G401.6 (cell line): ENCODE measurements around the gene APBA2.

Experiments
- FAIRE-seq: peaks from 2 replicates; lab custom pipeline; 2012; peaks lifted over from hg19 to GRCh38; lab: Jason Lieb, UNC

APBA2 gene

DNA sequence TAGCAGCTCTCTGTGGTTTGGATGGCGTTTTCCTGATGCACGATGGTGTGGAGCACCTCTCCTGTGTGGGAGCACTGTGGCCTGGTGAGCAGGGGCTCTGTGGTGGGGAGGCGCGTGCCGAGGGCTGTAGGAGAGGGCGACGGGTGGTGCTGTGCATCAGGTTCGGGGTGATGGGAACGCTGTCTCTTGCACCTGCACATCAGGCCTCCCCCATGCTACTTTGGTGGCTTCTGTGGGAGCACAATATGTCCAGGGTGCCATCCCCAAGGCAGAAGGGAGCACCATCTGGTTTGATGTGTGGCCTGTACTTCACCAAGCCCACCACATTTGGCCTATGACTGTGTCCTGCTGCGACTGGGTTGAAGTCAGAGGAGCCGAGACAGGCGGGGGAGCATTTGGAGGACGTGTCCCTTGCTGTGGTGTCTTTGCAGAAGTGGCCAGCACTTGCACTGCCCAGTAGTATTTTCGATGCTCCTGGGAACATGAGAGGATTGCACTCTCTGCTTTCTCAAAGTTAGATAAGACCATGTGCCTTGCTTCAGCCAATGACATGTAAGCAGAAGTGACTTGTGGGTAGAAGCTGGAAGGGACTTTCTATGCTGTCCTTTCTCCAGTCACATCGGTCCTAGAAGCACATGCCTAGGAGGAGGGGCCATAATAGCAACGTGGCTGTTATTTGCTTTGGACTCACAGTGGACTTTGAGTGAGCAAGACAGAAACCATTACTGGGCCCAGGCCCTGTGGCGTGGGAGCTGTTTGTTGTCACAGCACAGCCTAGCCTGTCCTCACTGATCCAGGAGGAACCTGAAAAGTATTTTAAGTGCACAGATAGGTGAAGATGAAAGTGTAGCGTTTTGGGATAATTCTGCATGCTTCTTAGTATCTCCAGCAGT is 72.1 kb downstream of the APBA2 start:
- FAIRE-seq: no peak

DNA sequence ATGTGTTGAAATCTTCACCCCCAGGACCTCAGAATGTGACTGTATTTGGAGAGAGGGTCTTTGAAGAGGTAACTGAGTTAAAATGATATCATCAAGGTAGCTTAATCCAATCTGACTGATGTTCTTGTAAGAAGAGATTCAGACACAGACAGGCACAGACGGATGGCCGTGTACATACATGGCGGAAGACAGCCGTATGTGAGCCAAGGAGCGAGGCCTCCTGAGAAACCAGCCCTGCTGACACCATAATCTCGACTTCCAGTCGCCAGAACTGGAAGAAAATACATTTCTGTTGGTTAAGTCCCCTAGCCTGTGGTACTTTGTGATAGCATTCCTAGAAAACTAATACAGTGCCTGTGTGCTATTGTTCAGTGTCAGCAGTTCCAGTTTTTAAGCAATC is 73.6 kb downstream of the APBA2 start:
- FAIRE-seq: no peak

DNA sequence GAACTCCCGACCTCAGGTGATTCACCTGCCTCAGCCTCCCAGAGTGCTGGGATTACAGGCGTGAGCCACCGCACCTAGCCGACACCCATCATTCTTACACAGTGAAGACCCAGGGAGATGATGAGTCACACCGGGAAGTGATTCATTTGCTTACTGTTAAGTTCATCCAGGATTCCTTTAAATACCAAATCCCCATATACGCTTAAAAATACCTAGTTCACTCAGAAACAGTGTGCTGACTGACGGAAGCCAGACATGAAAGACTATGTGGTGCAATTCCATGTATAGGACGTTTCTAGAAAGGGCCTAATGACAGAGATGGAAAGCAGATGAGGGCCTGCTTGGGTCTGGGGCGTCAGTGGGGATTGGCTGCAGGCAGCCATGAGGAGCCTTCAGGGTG is 75.2 kb downstream of the APBA2 start:
- no peak for FAIRE-seq

DNA sequence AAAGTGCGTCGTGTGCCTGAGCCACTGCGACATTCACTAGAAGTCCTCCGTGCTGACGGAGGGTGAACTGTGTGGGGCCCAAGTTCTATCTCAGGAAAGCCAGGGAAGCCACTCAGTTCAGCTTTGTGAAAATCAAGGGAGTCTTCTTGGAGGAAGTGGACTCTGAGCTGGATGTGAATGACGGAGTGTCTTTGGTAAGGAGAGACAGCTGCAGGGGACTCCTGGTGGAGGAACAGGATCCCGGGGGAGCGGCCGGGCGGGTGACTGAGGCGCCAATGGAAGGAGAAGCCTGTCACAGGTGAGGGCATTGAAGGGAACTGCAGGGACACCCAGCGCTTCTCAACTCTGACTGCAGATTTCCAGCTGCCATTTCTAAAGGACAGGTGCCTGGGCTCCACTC is 75.6 kb downstream of the APBA2 start:
- no peak for FAIRE-seq

DNA sequence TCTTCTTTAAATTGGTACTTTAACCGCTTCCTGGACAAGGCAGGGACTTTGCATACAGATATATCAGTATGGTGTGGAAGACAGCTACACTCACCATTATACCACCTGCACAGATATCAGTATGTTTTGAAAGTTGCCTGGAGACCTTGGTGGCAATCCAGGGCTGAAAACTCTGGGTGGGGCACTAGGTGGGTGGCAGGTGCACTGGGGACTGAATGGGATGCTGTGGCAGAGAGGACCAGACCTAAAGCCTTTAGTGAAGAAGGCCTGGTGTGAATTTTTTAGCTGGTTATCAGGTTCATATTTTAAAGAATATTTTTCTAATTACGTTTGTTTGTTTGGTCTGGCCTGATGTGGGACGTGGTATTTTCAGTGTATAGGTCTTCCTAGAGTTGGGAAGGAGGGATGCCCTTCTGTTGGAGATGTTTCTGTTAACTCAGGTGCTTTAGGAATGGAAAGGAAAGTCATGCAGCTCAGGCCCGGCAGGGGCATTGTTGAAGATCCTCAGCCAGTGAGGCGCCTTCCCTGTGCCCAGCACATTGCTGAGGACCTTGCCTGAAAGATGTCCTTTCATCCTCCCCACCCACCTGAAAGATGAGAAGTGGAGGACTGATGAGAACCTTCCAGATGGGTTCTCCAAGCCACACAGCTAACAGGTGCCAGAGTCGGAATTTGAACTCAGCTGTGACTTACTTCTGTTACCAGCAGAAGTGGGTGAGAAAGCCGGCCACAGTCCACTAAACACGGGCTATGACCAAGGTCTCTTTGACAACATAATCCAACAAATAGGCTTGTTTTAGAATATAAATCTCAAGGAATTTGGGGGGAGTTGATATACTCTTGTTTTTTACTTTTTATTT is 77.3 kb downstream of the APBA2 start:
- FAIRE-seq: no peak

DNA sequence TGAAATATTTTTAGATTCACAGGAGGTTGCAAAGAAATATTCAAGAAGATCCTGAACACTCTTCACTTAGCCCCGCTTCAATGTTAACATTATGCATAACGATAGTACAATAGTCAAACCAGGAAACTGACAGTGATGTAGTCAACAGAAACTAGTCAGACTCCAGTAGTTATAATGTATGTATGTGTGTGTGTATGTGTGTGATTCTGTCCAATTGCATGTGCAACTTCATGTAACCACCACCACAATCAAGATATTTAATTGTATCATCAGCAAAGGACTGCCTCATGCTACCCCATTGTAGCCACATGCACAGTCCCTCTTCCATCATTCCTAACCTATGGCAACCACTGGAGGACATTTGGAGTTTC is 77.9 kb downstream of the APBA2 start:
- FAIRE-seq: no peak

DNA sequence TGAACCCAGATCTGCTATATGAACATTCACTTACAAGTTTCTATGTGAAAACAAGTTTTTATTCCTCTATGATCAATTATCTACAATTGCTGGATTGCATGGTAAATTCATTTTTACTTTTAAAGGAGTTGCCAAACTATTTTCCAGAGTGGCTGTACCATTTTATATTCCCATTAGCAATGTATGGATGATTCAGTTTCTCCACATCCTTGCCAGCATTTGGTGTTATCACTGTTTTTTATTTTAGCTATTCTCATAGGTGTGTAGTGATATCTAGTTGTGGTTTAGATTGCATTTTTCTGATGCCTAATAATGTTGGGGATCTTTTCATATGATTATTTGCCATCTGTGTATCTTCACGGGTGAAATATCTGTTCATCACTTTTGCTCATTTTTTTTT is 78.3 kb downstream of the APBA2 start:
- FAIRE-seq: no peak

DNA sequence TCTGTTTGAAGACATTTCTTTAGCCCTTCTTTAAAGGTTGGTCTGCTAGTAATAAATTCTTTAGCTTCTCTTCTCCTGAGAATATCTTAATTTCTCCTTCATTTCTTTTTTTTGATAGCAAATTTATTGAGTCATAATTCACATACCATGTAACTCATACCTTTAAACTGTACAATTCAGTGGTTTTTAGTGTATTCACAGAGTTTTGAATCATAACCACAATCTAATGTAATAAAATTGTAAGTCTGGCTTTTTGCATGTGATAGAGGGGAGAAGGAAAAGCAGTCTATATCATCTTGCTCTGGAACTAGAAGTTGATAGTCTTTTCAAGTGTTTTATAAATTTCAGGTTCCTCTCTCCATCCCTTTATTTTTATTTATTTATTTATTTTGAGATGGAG is 81.3 kb downstream of the APBA2 start:
- FAIRE-seq: no peak

DNA sequence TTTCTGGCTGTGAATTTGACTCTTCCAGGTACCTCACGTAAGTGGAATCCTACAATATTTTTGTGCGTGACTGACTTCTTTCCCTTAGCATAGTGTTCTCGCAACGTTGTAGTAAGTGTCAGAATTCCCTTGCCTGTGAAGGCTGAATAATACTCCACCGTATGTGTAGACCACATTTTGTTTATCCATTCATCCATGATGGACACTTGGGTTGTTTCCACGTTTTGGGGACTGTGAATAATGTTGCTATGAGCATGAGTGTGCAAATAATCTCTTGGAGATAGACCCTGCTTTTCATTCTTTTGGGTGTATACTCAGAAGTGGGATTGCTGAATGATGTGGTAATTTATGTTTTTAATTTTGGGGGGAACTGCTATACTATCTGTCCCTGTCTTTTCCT is 82.2 kb downstream of the APBA2 start:
- no peak for FAIRE-seq

DNA sequence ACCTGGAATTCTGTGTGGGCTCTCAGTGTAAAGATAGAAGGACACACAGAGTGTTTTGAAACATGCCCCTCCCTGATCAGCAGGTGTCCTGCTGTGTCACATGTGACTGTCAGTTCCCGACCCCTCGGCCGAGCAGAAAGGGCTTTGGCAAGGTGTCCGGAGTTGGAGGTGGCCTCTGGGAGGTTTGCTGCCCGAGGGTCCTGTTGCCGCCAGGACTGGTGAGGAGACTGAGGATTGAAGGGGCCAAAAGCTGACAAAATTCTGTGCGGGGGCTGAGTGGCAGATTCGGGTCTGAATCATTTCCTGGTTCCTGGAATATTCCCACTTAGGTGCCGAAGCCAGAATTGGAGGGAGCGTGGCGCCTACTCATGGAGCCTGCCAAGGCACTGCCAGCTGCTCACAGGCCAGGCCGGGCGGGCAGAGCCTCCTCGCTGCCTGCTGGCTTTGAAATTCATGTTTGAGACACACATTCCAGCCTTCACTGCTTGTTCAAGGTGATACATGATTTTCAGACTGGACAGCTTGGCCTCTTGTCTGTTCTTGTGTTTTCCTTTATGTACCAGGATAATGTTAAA is 83.8 kb downstream of the APBA2 start:
- no peak for FAIRE-seq

DNA sequence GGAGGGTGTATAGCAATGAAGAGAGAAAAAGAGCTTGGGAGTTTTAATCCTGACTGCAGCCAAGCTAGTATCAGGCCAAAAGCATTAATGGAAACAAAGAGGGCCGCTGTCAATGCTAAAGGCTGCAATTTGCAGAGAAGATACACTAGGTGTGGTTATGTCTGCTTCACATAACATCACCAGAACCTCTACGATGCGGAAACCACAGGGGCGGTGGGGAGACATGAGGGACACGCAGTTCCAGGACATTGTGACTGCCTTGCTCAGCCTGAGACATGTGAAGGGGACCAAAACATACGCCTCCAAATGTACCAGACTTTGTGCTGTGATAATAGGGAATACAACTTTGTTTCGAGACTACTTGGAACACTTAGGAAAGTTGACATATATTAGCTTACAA is 88.4 kb downstream of the APBA2 start:
- no peak for FAIRE-seq

DNA sequence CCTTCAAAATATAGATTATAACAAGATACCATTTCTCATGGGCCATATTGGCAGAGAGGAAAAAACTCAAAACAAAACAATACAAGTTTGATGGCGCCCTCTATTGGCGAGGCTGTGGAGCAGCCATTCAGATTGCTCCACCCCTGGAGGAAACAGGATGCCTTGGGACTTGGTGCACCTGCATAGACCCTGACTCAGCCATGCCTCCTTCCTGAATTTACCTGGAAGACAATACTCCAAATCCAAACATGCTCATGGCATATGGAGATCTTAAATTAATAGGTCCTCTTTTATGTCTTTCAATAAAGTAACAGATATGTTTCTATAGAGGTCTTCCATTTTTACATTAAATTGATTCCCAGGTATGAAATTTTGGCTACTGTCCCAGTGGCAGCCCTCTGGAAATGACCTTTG is 90.0 kb downstream of the APBA2 start:
- FAIRE-seq: peak; percentile 87

DNA sequence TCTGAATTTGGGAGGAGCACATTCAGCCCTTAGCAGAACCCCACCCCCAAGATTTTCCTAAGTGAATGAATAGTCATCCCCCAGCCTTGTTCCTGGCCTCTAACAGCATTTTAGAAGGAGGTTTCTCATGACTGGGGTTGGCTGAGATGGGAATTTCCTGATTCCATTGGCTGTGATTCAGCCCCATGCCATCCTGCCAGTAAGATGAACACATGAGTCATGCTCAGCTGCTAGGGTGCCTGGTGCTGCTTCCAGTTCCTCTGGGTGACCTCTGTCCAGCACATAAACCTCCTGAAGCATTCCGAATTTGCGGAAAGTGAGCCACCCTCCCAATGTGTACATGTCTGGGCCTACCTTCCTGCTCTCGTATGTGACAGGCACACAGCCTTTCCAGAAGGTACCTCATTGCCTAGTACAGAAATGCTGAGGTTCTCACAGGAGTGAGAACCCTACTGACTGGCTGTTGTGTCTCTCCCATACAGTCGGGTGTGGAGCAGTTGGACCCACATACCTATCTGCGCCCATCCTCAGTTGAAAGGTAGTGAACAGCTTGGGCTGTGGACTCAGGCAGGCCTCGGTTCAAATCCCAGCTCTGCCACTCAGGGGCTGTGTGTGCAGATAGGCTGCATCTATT is 91.7 kb downstream of the APBA2 start:
- no peak for FAIRE-seq

DNA sequence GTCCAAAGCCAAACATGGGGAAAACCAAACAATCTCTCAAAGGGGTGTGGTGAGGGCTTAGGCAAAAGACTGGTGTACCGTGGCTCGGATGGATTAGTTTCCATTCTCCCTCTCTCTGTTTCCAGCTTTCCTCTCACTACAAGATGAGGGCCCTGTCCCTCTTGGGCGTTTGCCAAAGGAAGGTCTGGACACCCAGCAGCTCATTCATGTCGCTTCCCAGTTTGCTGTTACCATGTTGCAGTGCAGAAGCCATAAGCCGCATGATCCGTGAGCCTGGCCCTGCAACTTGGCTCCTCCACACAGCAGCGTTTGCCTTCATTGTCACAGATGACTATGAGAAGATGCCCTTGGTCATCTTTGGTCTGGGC is 92.2 kb downstream of the APBA2 start:
- FAIRE-seq: no peak

DNA sequence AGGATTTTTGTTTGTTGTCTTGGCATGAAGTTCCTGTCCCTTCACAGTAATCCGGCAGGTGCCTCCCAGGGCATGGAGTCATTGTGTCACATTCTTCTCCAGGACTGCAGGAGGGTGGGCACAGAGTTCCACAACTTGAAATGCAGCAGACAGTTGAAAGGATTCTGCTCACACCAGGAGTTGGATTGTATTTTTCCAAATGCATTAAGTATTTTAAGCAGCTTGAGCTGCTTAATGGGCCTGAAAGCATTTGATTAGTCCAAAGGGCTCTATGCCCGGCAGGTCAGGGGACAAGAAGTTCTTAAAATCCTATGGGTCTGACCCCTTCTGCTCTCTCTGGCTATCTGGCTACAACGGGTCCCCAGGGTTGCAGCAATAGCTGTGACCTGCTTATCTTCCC is 92.9 kb downstream of the APBA2 start:
- FAIRE-seq: no peak

DNA sequence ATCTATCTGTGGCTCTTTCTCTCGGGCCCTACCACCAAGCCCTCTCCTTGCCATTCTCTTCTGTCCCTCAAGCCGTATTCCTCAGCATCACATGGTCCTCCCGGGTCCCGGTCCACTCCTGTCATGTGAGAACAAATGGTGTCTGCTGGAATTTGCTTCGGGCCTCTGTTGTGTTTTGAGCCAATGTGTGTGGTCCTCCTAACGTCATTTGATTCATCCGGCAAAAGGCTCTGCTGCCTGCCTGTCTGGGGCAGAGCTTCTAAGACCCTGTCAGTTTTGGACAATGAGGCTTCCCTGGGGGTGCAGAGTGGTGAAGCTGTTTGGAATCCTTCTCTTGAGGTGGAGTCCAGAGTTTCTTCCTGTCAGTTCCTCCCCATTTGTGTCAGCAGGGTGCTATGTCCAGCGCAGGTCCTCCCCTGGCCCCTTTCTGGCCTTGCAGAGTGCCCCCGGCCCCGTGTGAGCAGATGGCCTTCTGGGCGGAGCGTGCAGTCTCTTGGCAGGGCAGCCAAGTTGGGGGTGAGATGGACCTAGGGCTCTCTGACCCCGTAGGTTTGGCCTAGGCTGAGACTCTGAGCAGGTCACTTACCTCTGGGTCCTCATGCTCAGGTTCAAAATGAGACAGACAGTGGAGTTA is 93.6 kb downstream of the APBA2 start:
- FAIRE-seq: no peak

DNA sequence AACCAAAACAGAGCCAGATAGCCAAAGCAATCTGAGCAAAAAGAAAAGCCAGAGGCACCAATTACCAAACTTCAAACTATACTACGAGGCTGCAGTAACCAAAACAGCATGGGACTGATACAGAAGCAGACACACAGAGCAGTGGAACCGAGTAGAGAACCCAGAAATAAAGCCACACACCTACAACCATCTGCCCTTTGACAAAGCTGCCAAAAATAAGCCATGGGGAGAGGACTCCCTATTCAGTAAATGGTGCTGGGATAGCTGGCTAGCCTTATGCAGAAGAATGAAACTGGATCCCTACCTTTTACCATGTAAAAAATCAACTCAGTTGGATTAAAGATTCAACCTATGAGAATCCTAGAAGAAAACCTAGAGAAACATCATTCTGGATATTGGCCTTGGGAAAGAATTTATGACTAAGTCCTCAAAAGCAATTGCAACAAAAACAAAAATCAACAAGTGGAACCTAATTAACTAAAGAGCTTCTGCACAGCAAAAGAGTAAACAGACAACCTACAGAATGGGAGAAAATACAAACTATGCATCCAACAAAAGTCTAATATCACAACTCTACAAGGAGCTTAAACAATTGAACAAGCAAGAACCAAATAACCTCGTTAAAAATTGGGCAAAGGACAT is 95.1 kb downstream of the APBA2 start:
- FAIRE-seq: no peak

DNA sequence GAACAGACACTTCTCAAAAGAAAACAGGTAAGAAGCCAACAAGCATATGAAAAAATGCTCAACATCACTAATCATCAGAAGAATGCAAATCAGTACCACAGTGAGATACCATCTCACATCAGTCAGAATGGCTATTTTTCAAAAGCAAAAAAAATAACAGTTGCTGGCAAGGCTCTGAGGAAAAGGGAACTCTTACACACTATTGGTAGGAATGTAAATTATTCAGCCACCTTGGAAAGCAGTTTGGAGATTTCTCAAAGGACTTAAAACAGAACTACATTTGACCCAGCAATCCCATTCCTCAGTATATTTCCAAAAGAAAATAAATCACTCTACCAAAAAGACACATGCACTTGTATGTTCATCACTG is 95.6 kb downstream of the APBA2 start:
- FAIRE-seq: no peak

DNA sequence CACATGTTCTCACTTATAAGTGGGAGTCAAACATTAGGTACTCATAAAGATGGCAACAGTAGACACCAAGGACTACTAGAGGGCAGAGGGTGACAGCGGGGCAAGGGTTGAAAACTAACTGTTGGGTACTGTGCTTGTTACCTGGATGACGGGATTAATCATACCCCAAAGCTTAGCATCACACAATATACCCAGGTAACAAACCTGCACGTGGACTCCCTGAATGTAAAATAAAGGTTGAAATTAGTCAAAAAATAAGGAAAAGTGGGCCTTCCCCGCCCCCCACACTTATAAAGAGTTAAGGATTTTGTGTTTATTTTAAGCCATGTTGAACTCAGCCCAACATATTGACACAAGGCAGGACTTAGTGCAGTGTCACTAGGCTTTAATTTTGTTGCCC is 96.1 kb downstream of the APBA2 start:
- FAIRE-seq: no peak

DNA sequence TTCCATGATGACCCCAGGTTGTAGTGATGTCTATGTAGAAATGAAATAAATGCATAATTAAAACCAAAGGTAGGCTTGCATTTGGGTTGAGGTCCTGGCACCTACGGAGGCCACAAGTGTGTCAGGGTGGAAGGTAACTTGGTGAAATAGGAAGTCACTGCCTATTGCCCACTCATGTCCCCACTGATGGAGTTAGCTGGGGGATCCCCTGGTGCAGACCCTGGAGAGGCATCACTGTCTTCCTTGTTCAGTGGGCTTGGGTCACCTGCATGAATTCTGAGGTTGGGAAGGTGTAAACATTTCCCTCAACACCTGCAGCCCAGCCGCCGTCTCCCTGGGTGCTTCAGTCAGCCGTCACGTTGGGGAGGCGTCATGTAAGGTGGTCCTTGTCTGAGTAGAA is 97.1 kb downstream of the APBA2 start:
- FAIRE-seq: no peak

DNA sequence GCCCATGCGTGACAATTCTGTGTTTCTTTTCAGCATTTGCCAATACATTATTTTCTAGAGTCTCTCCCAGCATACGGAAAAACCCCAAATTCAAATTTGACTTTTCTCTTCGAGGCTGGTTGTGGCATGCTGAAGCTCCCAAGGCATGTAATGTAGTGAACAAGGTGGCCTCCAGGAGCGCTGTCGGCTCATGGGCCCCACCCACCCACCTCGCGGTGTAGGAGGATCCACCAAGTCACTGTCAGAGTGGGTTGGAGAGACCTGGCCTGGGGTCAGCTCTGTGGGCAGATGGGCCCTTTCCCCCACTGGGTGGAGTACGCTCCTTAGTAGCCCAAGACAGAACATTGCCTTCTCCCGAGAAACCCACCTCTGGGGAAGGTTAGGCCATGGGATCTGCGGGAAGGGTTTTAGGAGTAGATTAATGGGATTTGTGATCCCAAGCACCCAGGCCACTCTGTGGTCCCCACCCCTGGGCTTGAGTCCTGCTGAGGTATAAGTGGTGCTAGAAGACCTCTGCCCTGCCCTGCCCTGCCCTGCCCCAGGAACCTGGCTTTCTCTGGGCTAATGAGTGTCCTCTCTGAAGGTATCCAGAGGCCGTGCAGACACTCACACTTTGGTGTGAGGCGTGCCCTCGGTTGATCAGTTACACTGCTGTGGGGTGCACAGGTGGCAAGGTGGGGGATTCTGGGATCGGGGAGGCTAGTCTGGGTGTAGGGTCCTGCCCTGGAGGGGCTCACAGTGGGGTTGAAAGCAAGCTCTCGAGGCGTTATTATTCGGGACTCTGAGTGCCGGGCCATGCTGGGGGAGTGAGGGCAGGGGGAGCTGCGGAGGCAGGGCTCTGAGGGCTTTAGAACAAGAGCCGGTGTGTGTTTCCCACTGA is 97.9 kb downstream of the APBA2 start:
- no peak for FAIRE-seq
